Muscle layer of duodenum (tissue), 2 donors: Measurements from ENCODE around the gene ZNF169.
"Not testable (repeated sequence)": the region's sequence is repeated elsewhere in the genome, so short reads cannot be mapped to it uniquely, and the experiment has no call there.

Source experiments
- H3K27ac ChIP-seq: one replicate; pipeline ENCODE4 v1.7.0; 2013; ENCODE audit warnings: mild to moderate bottlenecking, low read length
- H3K27me3 ChIP-seq: one replicate; pipeline ENCODE4 v1.7.0; 2013; ENCODE audit warnings: low read depth, mild to moderate bottlenecking, control low read depth, low read length
- H3K36me3 ChIP-seq, 2 donors: one replicate each; pipeline ENCODE4 v1.7.0; 2013; ENCODE audit warnings: low read length in 2 of 2, control low read depth in 1 of 2, mild to moderate bottlenecking in 1 of 2; ENCODE audit not compliant: insufficient read depth in 2 of 2, control insufficient read depth in 1 of 2
- H3K4me1 ChIP-seq, 2 donors: one replicate each; pipeline ENCODE4 v1.7.0; 2013; ENCODE audit warnings: low read length in 2 of 2, mild to moderate bottlenecking in 2 of 2, control low read depth in 1 of 2, moderate library complexity in 1 of 2; ENCODE audit not compliant: insufficient read depth in 2 of 2, control insufficient read depth in 1 of 2
- H3K4me3 ChIP-seq, 2 donors: one replicate each; pipeline ENCODE4 v1.7.0; 2013; ENCODE audit warnings: low read length in 2 of 2, low read depth in 1 of 2, mild to moderate bottlenecking in 1 of 2
- H3K9me3 ChIP-seq, 2 donors: one replicate each; pipeline ENCODE4 v1.7.0; 2013; ENCODE audit warnings: low read length in 2 of 2, control low read depth in 1 of 2, mild to moderate bottlenecking in 1 of 2; ENCODE audit not compliant: control insufficient read depth in 1 of 2
- donor health status: healthy.

Gene ZNF169

DNA sequence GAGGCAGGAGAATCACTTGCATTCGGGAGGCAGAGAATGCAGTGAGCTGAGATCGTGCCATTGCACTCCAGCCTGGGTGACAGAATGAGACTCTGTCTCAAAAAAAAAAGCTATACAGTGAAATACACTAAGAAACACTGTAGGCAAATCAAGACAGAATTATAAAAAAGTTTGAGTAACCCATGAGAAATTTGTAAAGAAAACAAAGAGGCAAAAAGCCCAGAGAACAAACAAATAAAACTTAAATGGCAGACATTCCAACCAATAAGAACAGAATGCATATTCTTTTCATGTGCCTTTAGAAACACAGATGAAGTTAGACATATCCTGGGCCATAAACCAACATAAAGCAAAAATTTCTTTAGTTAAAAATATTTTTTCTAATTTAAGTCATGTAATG, 30.6 kb downstream of the ZNF169 start:
- Histone ChIP-seq H3K4me1 (no peaks in the 10 kb centered on the region), H3K27ac (no peak overlapping the region), H3K4me3 (no peak overlapping the region), H3K36me3 (peaks cover 9 to 25% of the 10 kb centered on the region in 2 donors), H3K27me3 (no peaks in the 10 kb centered on the region), H3K9me3 (peaks cover 0 to 4% of the 10 kb centered on the region in 2 donors)

DNA sequence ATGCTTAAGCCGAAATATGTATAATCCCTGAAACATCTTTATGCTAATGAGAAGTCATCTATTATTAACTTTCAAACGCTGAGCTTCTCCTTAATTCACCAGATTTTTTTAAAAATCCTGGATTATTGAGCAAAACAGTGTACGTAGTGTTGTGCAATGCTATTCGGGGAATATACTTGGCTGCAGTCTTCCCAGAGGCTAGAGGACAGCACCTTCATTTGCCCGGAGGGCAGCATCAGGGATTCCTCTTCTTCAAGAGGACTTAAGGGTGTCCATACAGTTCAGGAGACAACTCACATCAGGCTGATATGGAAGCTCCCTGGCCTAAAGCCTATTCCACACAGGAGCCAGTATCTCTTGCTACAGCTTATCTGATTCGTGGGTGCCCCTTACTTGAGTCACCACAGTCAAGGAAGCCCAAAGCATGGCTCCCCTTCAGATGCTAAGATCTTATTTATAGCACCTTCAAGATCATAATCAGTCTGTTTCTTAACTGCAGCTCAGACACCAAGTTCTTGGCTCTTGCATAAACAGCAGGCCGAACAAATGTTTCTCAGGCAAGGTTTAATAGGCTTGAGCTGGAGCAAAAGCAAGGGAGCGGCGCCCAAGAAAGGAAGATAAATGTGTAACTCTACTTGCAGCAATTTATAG, 40.0 kb downstream of the ZNF169 start:
- H3K36me3 ChIP-seq, result peaks cover 6 to 9% of the 10 kb centered on the region in 2 donors
- no peak overlapping the region for H3K4me3 ChIP-seq
- H3K9me3 ChIP-seq, result no peaks in the 10 kb centered on the region
- no peak overlapping the region for H3K27ac ChIP-seq
- no peaks in the 10 kb centered on the region for H3K27me3 ChIP-seq
- H3K4me1 ChIP-seq, result peaks cover 0 to 13% of the 10 kb centered on the region in 2 donors

DNA sequence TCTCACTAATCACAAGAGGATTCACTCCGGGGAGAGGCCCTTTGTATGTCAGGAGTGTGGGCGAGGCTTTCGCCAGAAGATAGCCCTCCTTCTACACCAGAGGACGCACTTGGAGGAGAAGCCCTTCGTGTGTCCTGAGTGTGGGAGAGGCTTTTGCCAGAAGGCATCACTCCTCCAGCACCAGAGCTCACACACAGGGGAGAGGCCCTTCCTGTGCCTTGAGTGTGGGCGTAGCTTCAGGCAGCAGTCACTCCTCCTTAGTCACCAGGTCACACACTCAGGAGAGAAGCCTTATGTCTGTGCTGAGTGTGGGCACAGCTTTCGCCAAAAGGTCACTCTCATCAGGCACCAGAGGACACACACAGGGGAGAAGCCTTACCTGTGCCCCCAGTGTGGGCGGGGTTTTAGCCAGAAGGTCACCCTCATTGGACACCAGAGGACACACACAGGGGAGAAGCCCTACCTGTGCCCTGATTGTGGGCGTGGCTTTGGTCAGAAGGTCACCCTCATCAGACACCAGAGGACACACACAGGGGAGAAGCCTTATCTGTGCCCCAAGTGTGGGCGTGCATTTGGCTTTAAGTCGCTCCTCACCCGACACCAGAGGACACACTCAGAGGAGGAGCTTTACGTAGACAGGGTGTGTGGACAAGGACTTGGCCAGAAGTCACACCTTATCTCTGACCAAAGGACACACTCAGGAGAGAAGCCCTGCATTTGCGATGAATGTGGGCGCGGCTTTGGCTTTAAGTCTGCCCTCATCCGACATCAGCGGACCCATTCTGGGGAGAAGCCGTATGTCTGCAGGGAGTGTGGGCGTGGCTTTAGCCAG, 41.6 kb downstream of the ZNF169 start:
- no peak overlapping the region for H3K4me3 ChIP-seq
- no peak overlapping the region for H3K27ac ChIP-seq

DNA sequence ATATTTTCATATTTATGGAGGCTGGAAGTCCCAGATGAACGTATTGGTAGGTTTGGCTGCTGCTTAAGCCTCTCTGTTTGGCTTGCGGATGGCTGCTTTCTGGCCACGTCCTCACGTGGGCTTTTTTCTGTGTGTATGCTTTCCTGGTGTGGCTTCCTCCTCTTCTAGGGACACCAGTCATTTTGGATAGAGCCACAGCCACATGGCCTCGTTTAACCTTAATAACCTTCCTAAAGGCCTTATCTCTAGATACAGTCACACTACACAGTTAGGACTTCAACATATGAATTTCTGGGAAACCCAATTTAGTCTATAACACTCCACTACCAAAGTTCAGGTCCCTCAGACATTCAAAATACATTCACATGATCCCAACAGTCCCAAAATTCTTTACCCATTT, 42.5 kb downstream of the ZNF169 start:
- no peaks in the 10 kb centered on the region for H3K27me3 ChIP-seq
- H3K27ac ChIP-seq, result no peak overlapping the region
- peaks cover 5 to 9% of the 10 kb centered on the region in 2 donors for H3K36me3 ChIP-seq
- H3K4me3 ChIP-seq, result no peak overlapping the region
- H3K9me3 ChIP-seq, result no peaks in the 10 kb centered on the region
- peaks cover 0 to 13% of the 10 kb centered on the region in 2 donors for H3K4me1 ChIP-seq

More for the DNA sequence above, 41.6 kb downstream of the ZNF169 start:
- no peaks in the 10 kb centered on the region for H3K9me3 ChIP-seq
- H3K4me1 ChIP-seq, result peaks cover 0 to 13% of the 10 kb centered on the region in 2 donors
- H3K27me3 ChIP-seq, result no peaks in the 10 kb centered on the region
- peaks cover 5 to 9% of the 10 kb centered on the region in 2 donors for H3K36me3 ChIP-seq

DNA sequence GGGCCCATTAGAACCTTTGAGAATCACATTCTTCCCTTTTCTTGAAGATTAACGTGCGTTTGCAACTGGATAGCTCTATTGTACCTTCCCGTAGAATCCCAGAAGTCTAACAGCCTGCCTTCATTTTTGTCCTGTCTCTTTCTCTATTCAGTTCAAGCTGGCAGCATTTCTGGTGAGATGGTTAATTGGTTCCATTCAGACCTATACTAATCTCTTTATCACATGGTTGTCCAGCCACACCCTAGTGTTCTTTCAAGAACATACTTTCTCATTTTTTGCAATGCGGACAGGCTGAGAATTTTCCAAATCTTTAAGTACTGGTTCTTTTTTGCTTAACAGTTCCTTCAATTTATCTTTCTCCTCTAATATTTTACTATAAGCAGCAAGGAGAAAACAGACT, 43.3 kb downstream of the ZNF169 start:
- no peaks in the 10 kb centered on the region for H3K9me3 ChIP-seq
- no peak overlapping the region for H3K4me3 ChIP-seq
- H3K27me3 ChIP-seq, result no peaks in the 10 kb centered on the region
- no peak overlapping the region for H3K27ac ChIP-seq
- peaks cover 0 to 13% of the 10 kb centered on the region in 2 donors for H3K4me1 ChIP-seq
- peaks cover 5% of the 10 kb centered on the region in 2 donors for H3K36me3 ChIP-seq

DNA sequence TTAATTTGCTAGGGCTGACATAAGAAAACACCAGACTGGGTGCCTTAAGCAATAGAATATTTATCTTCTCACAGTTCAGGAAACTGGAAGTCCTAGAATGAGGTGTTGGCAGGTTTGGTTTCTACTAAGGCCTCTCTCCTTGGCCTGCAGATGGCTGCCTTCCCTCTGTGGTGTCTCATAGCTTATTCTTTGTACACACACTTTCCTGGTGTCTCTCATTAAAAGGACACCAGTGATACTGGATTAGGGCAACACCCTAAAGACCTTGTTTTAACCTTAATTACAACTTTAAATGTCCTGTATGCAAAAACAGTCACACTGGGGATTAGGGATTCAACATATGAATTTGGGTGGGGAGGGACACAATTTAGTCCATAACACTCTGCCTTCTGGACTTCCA, 44.2 kb downstream of the ZNF169 start:
- Histone ChIP-seq H3K4me1 (peaks cover 0 to 13% of the 10 kb centered on the region in 2 donors), H3K9me3 (no peaks in the 10 kb centered on the region), H3K4me3 (no peak overlapping the region), H3K27ac (no peak overlapping the region), H3K36me3 (peaks cover 4 to 5% of the 10 kb centered on the region in 2 donors), H3K27me3 (no peaks in the 10 kb centered on the region)

DNA sequence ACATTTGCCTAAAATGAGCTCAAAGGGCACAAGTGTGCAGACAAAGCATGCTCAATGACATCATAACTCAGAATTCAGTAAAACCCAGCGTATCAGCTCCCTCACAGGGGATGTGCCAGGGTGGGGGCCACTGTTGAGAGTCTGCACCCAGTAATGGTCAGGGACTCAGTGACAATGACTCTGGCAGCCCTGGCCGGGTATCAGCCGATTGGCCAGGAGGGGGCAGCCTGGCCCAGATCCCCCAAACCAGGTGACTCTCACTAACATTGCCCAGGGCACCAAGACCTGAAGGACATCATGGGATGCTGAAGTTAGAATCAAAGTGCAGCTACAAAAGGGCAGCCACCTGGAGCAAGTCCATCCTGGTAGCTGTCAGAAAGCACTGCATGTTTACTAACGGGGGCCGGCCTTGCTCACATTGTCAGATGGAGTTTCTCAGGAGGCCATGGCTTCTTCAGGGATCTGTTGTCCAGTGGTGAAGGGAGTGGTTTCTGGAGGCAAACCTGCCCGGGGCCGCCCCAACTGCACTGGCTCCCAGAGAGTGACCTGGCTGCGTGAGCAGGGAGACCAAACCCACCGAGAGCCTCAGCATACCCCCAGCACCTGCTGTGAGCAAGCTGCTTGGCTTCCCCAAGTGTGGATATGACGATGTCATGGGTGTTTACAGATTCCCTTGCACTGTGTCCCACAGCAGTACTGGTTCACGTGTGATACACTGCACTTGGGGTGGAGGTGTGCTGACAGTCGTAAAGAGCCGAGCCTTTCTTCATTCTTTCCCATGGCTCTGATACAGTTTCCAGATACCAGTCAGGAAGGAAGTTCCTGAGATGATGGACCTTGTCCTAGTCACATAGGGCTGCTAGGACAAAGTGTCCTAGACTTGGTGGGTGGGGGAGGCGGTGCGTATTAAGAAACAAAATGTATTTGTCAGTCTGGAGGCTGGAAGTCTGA, 56.2 kb downstream of the ZNF169 start:
- not testable (repeated sequence) for H3K36me3 ChIP-seq, H3K27me3 ChIP-seq, H3K4me3 ChIP-seq, H3K4me1 ChIP-seq, H3K27ac ChIP-seq, H3K9me3 ChIP-seq

DNA sequence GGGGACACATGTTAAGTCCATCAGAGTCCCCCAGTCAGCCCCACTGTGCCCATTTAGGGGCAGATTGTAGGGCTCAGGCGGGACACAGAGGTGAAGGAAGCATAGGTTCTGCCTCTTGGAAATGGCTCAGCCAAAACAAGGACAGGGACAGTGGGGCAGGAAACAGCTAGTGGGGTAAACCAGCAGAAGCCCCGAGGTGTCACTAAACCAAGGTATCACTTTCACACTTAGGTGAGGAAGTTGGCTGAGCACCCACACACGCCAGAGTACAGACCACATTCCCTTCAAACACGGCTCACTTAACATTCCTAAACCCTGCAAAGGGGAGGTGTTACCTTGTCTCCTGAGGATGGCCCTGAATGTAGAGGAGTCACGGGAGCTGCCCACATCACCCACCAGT, 57.1 kb downstream of the ZNF169 start:
- H3K4me3 ChIP-seq, H3K27ac ChIP-seq, H3K4me1 ChIP-seq, H3K36me3 ChIP-seq, H3K27me3 ChIP-seq, H3K9me3 ChIP-seq: not testable (repeated sequence)

DNA sequence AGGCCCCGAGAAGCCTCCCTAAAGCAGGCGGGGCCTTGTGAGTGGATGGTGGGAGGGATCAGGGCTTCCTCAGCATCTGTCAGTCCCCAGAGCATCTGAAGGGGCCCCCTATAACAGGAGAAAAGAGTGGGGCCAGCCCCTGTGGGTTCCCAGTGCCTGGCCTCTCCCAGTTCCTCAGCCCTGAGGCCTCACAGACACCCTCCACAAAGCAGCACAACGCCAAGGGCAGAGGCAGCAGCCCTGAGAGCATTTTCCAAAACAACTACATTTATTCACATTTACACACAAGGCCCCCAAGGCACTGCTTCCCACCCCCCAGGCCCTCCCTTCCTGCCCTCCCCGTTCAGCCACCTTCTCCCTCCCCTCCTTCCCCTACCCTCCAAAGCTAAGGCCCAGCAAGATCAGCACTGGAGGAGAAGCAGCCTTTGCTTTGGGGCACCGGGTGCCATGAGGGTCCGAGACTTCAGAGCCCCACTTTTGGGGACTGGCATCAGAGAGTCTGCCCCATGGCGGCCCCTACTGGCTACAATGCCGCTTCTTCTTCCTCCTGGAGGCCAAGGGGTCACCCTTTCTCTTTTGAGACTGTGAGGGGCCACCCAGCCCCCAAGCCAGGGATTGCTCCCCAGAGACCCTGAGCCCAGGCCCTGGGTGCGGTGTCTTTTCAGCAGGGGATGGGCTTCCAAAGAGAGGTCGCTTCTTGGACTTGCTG, 59.0 kb downstream of the ZNF169 start:
- not testable (repeated sequence) for H3K9me3 ChIP-seq, H3K36me3 ChIP-seq, H3K4me1 ChIP-seq, H3K27ac ChIP-seq, H3K27me3 ChIP-seq, H3K4me3 ChIP-seq

DNA sequence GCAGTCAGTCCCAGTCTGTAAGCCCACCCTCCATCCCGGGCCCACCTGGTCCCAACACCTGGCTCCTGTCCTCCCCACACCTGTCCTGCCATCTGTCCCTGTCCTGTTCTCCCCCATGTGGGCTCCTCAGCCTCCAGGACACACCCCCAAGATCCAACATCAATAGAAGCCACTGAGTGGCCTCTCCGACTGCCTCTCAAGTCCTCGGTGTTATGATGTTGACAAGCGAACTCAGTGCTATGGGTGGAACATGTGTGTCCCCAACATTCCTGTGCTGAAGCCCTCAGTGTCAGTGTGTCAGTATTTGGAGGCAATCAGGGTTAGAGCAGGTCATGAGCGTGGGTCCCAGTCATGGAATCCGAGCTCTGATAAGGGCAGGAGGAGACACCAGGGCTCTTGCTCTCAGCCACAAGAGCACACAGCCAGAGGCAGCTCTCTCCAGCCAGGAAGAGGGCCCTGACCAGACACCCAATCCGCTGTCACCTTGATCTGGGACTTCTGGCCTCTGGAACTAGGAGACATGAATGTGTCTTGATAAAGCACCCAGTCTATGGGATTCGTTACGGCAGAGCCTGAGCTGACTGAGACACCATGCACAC, 63.3 kb downstream of the ZNF169 start:
- H3K27ac ChIP-seq, H3K4me3 ChIP-seq, H3K36me3 ChIP-seq, H3K27me3 ChIP-seq, H3K4me1 ChIP-seq, H3K9me3 ChIP-seq: not testable (repeated sequence)
